GM12878 (cell line): Measurements from ENCODE around the gene GPR158. TPM values are rescaled to one million over a fixed set of nuclear protein-coding genes. Genes with fewer than 3 reads are reported as not detected.

Source experiments
- ATAC-seq: fragments of 200-7000 bp; cut with Tn5 transposase; 3 replicates; pipeline ENCODE4 v1.9.1; 2020; ENCODE audit warnings: mild to moderate bottlenecking, moderate library complexity
- BruUV-seq: library from RNA; stranded (reverse); fragments of 400-500 nt; replicated peaks from 2 replicates; lab custom pipeline; 2021; lab: Mats Ljungman, UMichigan
- CTCF ChIA-PET: fragments of 300-600 bp; sonication (Branson Sonifier 250); formaldehyde crosslinking; extraction: SDS; loops from one replicate; lab custom pipeline; 2021; ENCODE audit warnings: inconsistent platforms; lab: Yijun Ruan, JAX
- POLR2A ChIA-PET: fragments of 350-600 bp; formaldehyde crosslinking; extraction: SDS; loops from one replicate; lab custom pipeline; 2021; ENCODE audit warnings: inconsistent platforms; lab: Charles Lee
- RAD21 ChIA-PET: fragments of 300-600 bp; sonication (Branson Sonifier 250); formaldehyde crosslinking; loops from one replicate; lab custom pipeline; 2023; ENCODE audit warnings: antibody characterized with exemption; ENCODE audit not compliant: unreplicated experiment; lab: Charles Lee
- SMC1A ChIA-PET: fragments of 300-600 bp; sonication (Branson Sonifier 250); formaldehyde crosslinking; loops from one replicate; lab custom pipeline; 2023; ENCODE audit not compliant: unreplicated experiment, uncharacterized antibody; lab: Charles Lee
- DNase-seq: peaks from one replicate; pipeline ENCODE4 v3.0.0-alpha.2; 2011; ENCODE audit warnings: low read depth, low spot score
- FAIRE-seq: peaks from 3 replicates; lab custom pipeline; 2011; peaks lifted over from hg19 to GRCh38; lab: Jason Lieb, UNC
- H2AFZ ChIP-seq: 2 replicates; pipeline ENCODE4 v1.6.0; 2011; ENCODE audit warnings: low read depth, low read length, control low read depth; ENCODE audit not compliant: control insufficient read depth
- H3K27ac ChIP-seq: 2 replicates; pipeline ENCODE4 v1.5.1; 2011; ENCODE audit warnings: control low read depth; ENCODE audit not compliant: control insufficient read depth, insufficient read depth
- H3K27me3 ChIP-seq, 2 experiments: replicated peaks in 1 of 2; 2 replicates each; pipeline versions ENCODE4 v1.6.0 to v1.6.1; 2011; ENCODE audit warnings: low read length in 1 of 2; ENCODE audit not compliant: control insufficient read depth in 2 of 2, insufficient read depth in 2 of 2
- H3K36me3 ChIP-seq, 2 experiments: 2 replicates each; pipeline ENCODE4 v1.5.1; 2011; ENCODE audit warnings: low read length in 1 of 2; ENCODE audit not compliant: control insufficient read depth in 2 of 2, insufficient read depth in 2 of 2
- H3K4me1 ChIP-seq: 2 replicates; pipeline ENCODE4 v1.6.1; 2011; ENCODE audit warnings: mild to moderate bottlenecking, low read length, moderate library complexity, mixed read lengths; ENCODE audit not compliant: control insufficient read depth, insufficient read depth
- H3K4me2 ChIP-seq: 2 replicates; pipeline ENCODE4 v1.6.0; 2011; ENCODE audit warnings: control low read depth; ENCODE audit not compliant: control insufficient read depth, insufficient read depth
- H3K4me3 ChIP-seq: fragments of 200-600 bp; sonication (generic); 2 replicates; pipeline ENCODE4 v1.5.1; 2016
- H3K79me2 ChIP-seq: 2 replicates; pipeline ENCODE4 v1.6.0; 2011; ENCODE audit warnings: low read length; ENCODE audit not compliant: control insufficient read depth, insufficient read depth
- H3K9ac ChIP-seq: 2 replicates; pipeline ENCODE4 v1.8.0; 2011; ENCODE audit warnings: low read length, control low read depth, mixed read lengths; ENCODE audit not compliant: control insufficient read depth, insufficient read depth
- H3K9me3 ChIP-seq: replicated peaks from 3 replicates; pipeline ENCODE4 v1.5.1; 2011; ENCODE audit warnings: mild to moderate bottlenecking, low read length; ENCODE audit not compliant: control insufficient read depth, insufficient read depth
- H4K20me1 ChIP-seq: 2 replicates; pipeline ENCODE4 v1.6.0; 2011; ENCODE audit not compliant: control insufficient read depth, insufficient read depth
- MEF2B ChIP-seq: fragments of 450-650 bp; IDR thresholded peaks from 2 replicates; pipeline ENCODE4 v1.6.1; 2018; ENCODE audit warnings: mild to moderate bottlenecking, moderate library complexity; ENCODE audit not compliant: partially characterized antibody, poor library complexity, severe bottlenecking
- NFIC ChIP-seq: IDR thresholded peaks from 2 replicates; pipeline ENCODE4 v1.6.1; 2012; ENCODE audit warnings: low read depth, mild to moderate bottlenecking, inconsistent platforms, low read length, moderate library complexity
- NFYA ChIP-seq: IDR thresholded peaks from 2 replicates; pipeline ENCODE4 v1.6.1; 2011; ENCODE audit warnings: low read depth, mild to moderate bottlenecking, low read length, improper control_type of control experiment, borderline replicate concordance
- WGBS: methylation state at CpG from one replicate; pipeline ENCODE4 v1.1.6; 2016; ENCODE audit warnings: low lambda C conversion rate; ENCODE audit not compliant: insufficient replicate concordance, insufficient coverage; ENCODE audit errors: missing lambda C conversion rate; 5-methylcytosine and 5-hydroxymethylcytosine counted together
- in situ Hi-C: fragments of 300-500 bp; cut with MboI; formaldehyde crosslinking; loops from 9 replicates; pipeline ENCODE4 v1.14.3; 2018; ENCODE audit warnings: mixed read lengths
- intact Hi-C: fragments of 100-400 bp; cut with micrococcal nuclease; formaldehyde crosslinking; loops from one replicate; pipeline ENCODE4 v1.14.2; 2022; ENCODE audit not compliant: unreplicated experiment
- polyA plus RNA-seq, 11 experiments: library from polyadenylated mRNA; depleted of rRNA in 4 of 11; unstranded in 6 of 11; stranded (reverse) in 5 of 11; fragments of >200 nt; fragmentation: Nextera tagmentation in 4 of 11; fragmentation: Illumina TruSeq in 1 of 11; extraction: Ambion mirVana in 4 of 11; extraction: Trizol in 1 of 11; gene quantifications; 1 replicate in 1 of 11; 2 replicates in 10 of 11; pipeline versions ENCODE4 v1.2.1 to v1.2.3, GENCODE V29; 2011 to 2016; ENCODE audit warnings: inconsistent platforms in 2 of 11, missing spikeins in 2 of 11, low read depth in 1 of 11
- total RNA-seq, 4 experiments: library from RNA; depleted of rRNA in 3 of 4; stranded (reverse); fragments of >200 nt in 3 of 4; fragmentation: Illumina TruSeq in 1 of 4; extraction: Trizol in 1 of 4; gene quantifications; 2 replicates each; pipeline versions ENCODE4 v1.2.1 to v1.2.3, GENCODE V29; 2013 to 2021
- TF ChIP-seq, protein P1 (sequence below): fragments of 450-650 bp; IDR thresholded peaks from 2 replicates; pipeline ENCODE4 v1.6.1; 2014; ENCODE audit warnings: mild to moderate bottlenecking
- TF ChIP-seq, protein P2 (sequence below): IDR thresholded peaks from 2 replicates; pipeline ENCODE4 v1.6.1; 2011; ENCODE audit warnings: mild to moderate bottlenecking, low read depth, low read length, moderate library complexity; ENCODE audit not compliant: insufficient replicate concordance

Gene GPR158
- total and polyA plus RNA-seq, 10 of the 15 experiments (the other 5 are each of a cell fraction or from before 2014, with no cell fraction given), result not detected

DNA sequence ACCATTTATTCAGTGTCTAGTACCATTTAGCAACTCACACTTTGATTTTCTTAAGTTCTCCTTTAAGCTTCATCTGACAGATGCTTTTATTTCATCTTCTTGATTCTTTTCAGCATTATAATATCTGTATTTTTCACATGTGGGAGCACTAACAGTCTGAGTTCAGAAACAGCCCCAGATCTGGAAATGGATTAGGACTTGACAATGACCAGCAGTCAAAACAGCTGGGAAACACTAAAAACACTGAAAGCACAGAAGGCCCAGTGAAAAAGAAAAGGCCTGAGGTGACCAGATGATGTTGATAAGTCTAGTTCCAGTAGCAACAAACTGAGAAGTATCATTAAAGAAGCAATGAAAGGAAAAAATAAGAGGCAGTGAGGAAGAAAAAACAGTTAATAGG lies 454.5 kb downstream of the GPR158 start (continued):
- no peak for TF ChIP-seq NFIC

DNA sequence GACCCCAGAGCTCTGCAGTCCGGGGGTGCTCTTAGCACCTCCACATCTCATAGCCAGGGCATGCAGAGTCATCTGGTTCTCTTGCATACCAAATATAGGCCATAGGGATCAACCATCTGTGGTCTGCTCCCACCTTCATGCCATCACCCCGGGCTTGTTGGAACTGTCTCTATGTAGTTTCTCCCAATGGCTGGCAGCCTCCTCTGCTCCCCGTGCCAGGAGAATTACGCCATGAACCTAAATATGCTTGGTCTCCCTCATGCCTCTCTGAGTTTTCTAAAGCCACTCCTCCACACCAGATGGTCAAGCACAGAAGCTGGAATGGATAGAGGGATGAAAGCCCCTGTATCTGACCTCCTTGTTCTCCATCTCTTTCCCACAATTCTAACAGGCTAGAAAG lies 456.7 kb downstream of the GPR158 start:
- Histone ChIP-seq H3K36me3 (no peaks in the 10 kb centered on the region), H3K27me3 (no peaks in the 10 kb centered on the region), H3K4me3 (no peak overlapping the region), H3K9me3 (no peaks in the 10 kb centered on the region), H3K4me1 (no peaks in the 10 kb centered on the region), H3K27ac (no peak overlapping the region), H3K4me2 (no peak overlapping the region), H4K20me1 (no peaks in the 10 kb centered on the region), H3K79me2 (no peaks in the 10 kb centered on the region), H2AFZ (no peak overlapping the region), H3K9ac (no peak overlapping the region)
- ATAC-seq (no peak), DNase-seq (no peak), FAIRE-seq (no peak)
- ChIA-PET CTCF (no interaction called here), POLR2A (no interaction called here), RAD21 (no interaction called here), SMC1A (no interaction called here)
- no peak for TF ChIP-seq MEF2B
- no peak for TF ChIP-seq NFYA
- TF ChIP-seq, protein P1, sequence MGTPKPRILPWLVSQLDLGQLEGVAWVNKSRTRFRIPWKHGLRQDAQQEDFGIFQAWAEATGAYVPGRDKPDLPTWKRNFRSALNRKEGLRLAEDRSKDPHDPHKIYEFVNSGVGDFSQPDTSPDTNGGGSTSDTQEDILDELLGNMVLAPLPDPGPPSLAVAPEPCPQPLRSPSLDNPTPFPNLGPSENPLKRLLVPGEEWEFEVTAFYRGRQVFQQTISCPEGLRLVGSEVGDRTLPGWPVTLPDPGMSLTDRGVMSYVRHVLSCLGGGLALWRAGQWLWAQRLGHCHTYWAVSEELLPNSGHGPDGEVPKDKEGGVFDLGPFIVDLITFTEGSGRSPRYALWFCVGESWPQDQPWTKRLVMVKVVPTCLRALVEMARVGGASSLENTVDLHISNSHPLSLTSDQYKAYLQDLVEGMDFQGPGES, result no peak
- TF ChIP-seq, protein P2, sequence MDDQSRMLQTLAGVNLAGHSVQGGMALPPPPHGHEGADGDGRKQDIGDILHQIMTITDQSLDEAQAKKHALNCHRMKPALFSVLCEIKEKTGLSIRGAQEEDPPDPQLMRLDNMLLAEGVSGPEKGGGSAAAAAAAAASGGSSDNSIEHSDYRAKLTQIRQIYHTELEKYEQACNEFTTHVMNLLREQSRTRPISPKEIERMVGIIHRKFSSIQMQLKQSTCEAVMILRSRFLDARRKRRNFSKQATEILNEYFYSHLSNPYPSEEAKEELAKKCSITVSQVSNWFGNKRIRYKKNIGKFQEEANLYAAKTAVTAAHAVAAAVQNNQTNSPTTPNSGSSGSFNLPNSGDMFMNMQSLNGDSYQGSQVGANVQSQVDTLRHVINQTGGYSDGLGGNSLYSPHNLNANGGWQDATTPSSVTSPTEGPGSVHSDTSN, result no peak
- intact Hi-C loops, result no loop called here
- whole genome bisulfite sequencing, result 29% methylated on average over 4 of the region's 4 CpGs
- no TSS peak for BruUV-seq
- in situ Hi-C loops, result no loop called here
